ENCODE measurements around the gene TRAF1.

The TRAF1 gene

GRCh38 chr9:120961936-120962335 is 35.3 kb upstream of the TRAF1 start:
- TF ChIP-seq, protein P1, sequence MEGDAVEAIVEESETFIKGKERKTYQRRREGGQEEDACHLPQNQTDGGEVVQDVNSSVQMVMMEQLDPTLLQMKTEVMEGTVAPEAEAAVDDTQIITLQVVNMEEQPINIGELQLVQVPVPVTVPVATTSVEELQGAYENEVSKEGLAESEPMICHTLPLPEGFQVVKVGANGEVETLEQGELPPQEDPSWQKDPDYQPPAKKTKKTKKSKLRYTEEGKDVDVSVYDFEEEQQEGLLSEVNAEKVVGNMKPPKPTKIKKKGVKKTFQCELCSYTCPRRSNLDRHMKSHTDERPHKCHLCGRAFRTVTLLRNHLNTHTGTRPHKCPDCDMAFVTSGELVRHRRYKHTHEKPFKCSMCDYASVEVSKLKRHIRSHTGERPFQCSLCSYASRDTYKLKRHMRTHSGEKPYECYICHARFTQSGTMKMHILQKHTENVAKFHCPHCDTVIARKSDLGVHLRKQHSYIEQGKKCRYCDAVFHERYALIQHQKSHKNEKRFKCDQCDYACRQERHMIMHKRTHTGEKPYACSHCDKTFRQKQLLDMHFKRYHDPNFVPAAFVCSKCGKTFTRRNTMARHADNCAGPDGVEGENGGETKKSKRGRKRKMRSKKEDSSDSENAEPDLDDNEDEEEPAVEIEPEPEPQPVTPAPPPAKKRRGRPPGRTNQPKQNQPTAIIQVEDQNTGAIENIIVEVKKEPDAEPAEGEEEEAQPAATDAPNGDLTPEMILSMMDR (IDR thresholded peaks at IDR 0.05) = no peak

DNA sequence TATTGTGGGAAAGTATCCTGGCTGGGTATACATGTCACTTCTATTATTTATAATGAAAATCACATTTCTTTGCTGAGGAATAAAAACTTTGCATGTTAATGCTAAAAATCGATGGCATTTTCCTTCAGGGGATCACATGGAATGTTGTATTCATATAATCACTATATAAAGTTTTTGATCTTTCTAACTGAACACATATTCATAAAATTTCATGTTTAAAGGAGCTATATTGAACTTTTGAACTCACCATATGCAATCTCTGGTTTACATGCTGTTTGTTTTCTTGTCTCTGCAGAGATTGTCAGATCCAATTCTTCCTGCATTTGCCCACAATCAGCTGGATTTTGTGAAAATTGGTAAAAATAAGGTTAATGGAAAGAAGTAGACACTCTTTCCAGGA is 33.4 kb upstream of the TRAF1 start:
- TF ChIP-seq, protein P1 (IDR thresholded peaks at IDR 0.05) = no peak

DNA sequence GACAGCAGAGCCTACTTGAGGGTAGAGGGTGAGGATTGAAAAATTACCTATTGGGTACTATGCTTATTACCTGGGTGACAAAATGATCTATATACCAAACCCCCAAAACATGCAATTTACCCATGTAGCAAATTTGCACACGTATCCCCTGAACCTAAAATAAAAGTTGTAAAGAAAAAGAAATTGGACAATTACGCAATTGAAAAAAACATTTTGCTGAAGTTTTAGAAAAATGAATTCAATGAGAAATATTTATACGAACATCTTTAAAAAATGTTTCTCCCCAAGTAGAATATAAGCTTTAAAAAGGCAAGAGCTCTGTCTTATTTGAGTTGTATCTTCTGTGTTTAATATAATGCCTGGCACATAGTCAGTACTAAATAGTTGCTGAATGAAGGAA is 30.3 kb upstream of the TRAF1 start:
- TF ChIP-seq, protein P1 (IDR thresholded peaks at IDR 0.05) = no peak

DNA sequence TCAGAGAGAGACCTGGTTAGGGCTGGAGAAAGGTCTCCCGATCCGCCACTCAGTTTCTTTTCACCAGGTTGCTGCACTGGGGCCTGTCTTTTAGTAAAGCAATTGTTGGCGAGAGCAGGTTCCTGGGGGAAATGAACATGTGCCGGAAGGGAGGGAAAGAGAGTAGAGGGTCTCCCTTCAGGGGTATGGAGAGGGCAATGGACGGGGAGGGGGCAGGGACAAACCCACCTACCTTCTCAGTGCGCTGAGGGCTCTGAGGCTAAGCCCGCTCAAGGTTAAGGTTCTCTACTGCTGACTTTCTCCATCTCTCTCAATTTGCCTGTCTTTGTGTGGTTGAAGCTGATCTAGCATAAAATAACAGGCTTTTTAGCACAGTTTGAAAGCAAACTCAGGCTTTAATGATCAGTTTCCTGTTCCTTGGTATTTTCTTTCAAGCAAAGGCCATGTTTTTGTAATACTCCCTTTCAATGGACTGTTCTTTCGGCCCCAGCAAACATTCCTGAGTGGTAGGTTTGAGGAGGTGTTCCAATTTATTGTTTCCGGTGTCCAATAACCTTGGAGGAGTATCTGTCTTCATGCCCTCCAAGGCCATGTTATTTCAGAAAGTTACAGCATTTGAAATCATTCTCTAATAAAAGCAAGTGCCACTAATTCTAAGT is 25.5 kb upstream of the TRAF1 start:
- TF ChIP-seq, protein P1 (IDR thresholded peaks at IDR 0.05) = no peak

DNA sequence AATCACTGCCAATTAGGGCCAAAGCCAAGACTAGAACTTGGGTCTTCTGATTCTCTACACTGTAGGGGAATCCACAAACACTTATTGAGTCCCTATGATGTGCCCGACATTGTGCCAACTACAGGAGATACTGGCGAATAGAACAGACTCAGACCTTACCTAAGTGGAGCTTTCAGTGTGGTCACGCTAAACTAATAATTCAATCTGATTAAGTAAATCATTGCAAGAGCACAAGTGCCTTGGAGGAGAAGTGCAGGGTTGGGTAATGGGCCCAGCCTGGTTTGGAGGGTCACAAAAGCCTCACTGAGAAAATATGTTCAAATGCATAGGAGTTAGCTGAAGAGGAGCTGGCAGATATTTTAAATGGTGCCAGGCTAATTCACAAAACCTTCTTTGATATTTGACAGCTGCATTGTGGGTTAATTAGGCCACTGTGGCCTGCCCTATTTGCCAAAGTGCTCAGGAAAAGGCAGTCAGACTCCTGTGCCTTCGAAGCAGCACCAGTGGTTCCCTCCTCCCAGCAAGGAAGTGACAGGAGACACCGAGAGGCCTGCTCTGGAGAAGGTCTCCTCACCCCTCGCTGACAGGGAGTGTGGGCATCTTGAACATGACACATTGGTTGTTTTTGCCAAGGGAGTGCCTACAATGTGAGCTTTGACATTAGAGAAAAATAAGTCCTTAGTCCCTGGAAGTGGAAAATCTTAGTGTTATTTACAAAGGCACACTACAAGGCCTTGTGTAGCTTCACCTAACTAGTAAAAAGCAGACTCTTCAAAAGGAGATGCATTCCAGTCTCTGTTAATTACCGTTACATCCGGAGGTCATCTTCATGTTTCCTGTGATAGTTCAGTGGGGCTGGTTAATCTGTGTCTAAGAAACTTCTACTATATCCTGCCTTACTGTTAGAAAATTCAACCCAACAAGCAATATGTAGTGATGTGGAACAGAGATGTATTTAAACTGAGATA is 24.1 kb upstream of the TRAF1 start:
- TF ChIP-seq, protein P1 (IDR thresholded peaks at IDR 0.05) = no peak

DNA sequence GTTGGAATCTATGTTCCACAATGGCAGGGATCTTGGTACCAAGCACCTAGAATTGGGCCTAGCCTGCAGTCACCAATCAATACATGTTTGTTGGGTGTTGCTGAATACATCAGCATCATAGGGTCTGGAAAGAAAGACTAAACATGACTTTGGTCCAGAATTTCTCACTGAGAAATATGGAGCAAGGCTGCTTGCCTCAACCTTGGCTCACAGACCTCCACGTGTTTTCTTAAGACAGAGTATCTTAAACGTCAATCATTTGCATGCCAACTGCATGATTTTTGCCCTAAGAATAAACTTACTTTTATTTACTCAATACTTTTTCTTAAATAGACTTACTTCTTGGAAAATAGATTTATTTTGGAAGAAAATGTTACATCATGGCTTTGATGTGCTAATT is 22.7 kb upstream of the TRAF1 start:
- TF ChIP-seq, protein P1 (IDR thresholded peaks at IDR 0.05) = no peak

- TF ChIP-seq, protein P1 (IDR thresholded peaks at IDR 0.05) = no peak
These were observed 22.2 kb upstream of the TRAF1 start for GRCh38 chr9:120948824-120949223.
